ENCODE data around the gene NOL11. TPM values are rescaled to one million over a fixed set of nuclear protein-coding genes. Genes with fewer than 3 reads are reported as not detected.

NOL11 gene
- total RNA-seq, 2 donors from 2014 or later: 25.0 to 33.8 TPM

DNA sequence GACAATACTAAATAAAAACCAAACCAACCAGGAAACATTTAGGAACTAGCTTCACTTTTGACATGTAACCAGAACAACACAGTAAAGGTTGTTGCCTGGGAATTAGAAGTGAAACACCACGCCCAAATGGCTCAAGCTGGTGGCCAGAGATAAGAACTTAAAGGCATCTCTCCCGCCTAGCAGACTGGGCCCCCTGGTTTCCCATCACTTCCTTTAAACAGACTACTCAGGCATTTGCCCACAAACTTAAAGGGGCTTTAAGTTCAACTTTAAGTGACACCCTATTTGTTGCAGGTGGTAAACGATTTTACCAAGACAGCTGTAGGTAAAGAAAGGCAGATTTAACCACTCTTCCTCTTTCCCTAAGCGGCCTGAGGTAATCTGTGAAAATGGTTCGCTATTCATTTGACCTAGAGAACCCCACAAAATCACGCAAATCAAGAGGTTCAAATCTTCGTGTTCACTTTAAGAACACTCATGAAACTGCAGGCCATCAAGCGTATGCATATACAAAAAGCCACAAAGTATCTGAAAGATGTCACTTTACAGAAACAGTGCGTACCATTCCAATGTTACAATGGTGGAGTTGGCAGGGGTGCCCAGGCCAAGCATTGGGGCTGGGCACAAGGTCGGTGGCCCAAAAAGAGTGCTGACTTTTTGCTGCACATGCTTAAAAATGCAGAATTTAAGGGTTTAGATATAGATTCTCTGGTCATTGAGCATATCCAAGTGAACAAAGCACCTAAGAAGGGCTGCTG, 66.8 kb downstream of the NOL11 start:
- Histone ChIP-seq H3K27ac (no peak overlapping the region), H3K4me3 (no peak overlapping the region), H3K36me3 (no peaks in the 10 kb centered on the region), H3K27me3 (replicated peaks; ENCODE audit: insufficient read depth) (no peaks in the 10 kb centered on the region), H3K9me3 (no peaks in the 10 kb centered on the region), H3K4me1 (replicated peaks) (no peaks in the 10 kb centered on the region)
- no peak for DNase-seq (ENCODE audit: low spot score)
- TF ChIP-seq POLR2A (IDR thresholded peaks at IDR 0.05): no peak
- no peak for TF ChIP-seq CTCF (IDR thresholded peaks at IDR 0.05)
- TF ChIP-seq POLR2AphosphoS5 (IDR thresholded peaks at IDR 0.05): no peak
- intact Hi-C loops (cut with DNase I): no loop called here
- WGBS: 83% methylated on average over 10 of the region's 10 CpGs

- DNase-seq (ENCODE audit: low spot score): no peak
- Histone ChIP-seq H3K4me1 (replicated peaks) (no peaks in the 10 kb centered on the region), H3K27me3 (replicated peaks; ENCODE audit: insufficient read depth) (no peaks in the 10 kb centered on the region), H3K9me3 (no peaks in the 10 kb centered on the region), H3K27ac (no peak overlapping the region), H3K36me3 (no peaks in the 10 kb centered on the region), H3K4me3 (no peak overlapping the region)
- TF ChIP-seq POLR2AphosphoS5 (IDR thresholded peaks at IDR 0.05) (no peak), CTCF (IDR thresholded peaks at IDR 0.05) (no peak), POLR2A (IDR thresholded peaks at IDR 0.05) (no peak)
- WGBS: 92% methylated on average over 3 of the region's 3 CpGs
- intact Hi-C loops (cut with DNase I): no loop called here
Observed at GRCh38 chr17:67785122-67785477, 67.4 kb downstream of the NOL11 start.

- WGBS: 89% methylated on average over 5 of the region's 5 CpGs
- no peak for TF ChIP-seq CTCF (IDR thresholded peaks at IDR 0.05)
- no peak for TF ChIP-seq POLR2AphosphoS5 (IDR thresholded peaks at IDR 0.05)
- no peak for TF ChIP-seq POLR2A (IDR thresholded peaks at IDR 0.05)
Observed at GRCh38 chr17:67785504-67785903, 67.8 kb downstream of the NOL11 start.

More at GRCh38 chr17:67785504-67785903, 67.8 kb downstream of the NOL11 start:
- Histone ChIP-seq H3K27ac (no peak overlapping the region), H3K4me1 (replicated peaks) (no peaks in the 10 kb centered on the region), H3K36me3 (no peaks in the 10 kb centered on the region), H3K4me3 (no peak overlapping the region), H3K9me3 (no peaks in the 10 kb centered on the region), H3K27me3 (replicated peaks; ENCODE audit: insufficient read depth) (no peaks in the 10 kb centered on the region)
- intact Hi-C loops (cut with DNase I): no loop called here
- no peak for DNase-seq (ENCODE audit: low spot score)

Small RNA genes lying within 50 kb of the gene (small RNA-seq; reads per million reads assigned to genes)
- gene SNORA38B: 1.1 to 1.8 reads per million in 2 donors

Other genes with a start within 250 kb of the NOL11 start
- gene BPTF, start 107.6 kb downstream of the NOL11 start, total RNA-seq: 100 to 1,000 TPM in 1 of 2 donors, 10 to 100 TPM in 1; 70.5 to 138 TPM

Data from prostate gland (tissue), 2 donors.